PC-3 (cell line): ENCODE data around the gene NDUFB3. TPM values are rescaled to one million over a fixed set of nuclear protein-coding genes. Genes with fewer than 3 reads are reported as not detected.

Experiments used
- ATAC-seq: fragments of 200-7000 bp; cut with Tn5 transposase; 2 replicates; pipeline ENCODE4 v1.9.1; 2020; ENCODE audit warnings: mild to moderate bottlenecking, moderate library complexity
- BruUV-seq: library from RNA; stranded (reverse); fragments of 400-500 nt; replicated peaks from 2 replicates; lab custom pipeline; 2021; lab: Mats Ljungman, UMichigan
- CTCF ChIA-PET: fragments of 300-600 bp; sonication (Branson Sonifier 250); formaldehyde crosslinking; loops from one replicate; lab custom pipeline; 2022; ENCODE audit warnings: antibody characterized with exemption; lab: Charles Lee
- POLR2A ChIA-PET: fragments of 300-600 bp; sonication (Branson Sonifier 250); formaldehyde crosslinking; loops from one replicate; lab custom pipeline; 2022; ENCODE audit warnings: antibody characterized with exemption; ENCODE audit not compliant: unreplicated experiment; lab: Charles Lee
- DNase-seq: peaks from one replicate; pipeline ENCODE4 v3.0.0-alpha.2; 2015
- H2AFZ ChIP-seq: fragments of 300-600 bp; sonication (generic); 2 replicates; pipeline ENCODE4 v1.6.0; 2016; ENCODE audit warnings: antibody characterized with exemption, low read length
- H3F3A ChIP-seq: fragments of 300-600 bp; sonication (generic); one replicate; pipeline ENCODE4 v1.6.0; 2017; ENCODE audit warnings: antibody characterized with exemption, low read length, control low read depth, mild to moderate bottlenecking; ENCODE audit not compliant: unreplicated experiment
- H3K27ac ChIP-seq: fragments of 300-600 bp; sonication (generic); 2 replicates; pipeline ENCODE4 v1.5.1; 2016; ENCODE audit warnings: mild to moderate bottlenecking, low read length
- H3K27me3 ChIP-seq: fragments of 300-600 bp; sonication (generic); 2 replicates; pipeline ENCODE4 v1.6.1; 2016; ENCODE audit warnings: low read length, mixed read lengths
- H3K36me3 ChIP-seq: fragments of 300-600 bp; sonication (generic); 2 replicates; pipeline ENCODE4 v1.6.1; 2016; ENCODE audit warnings: low read depth, mixed run types, low read length, mixed read lengths
- H3K4me1 ChIP-seq: fragments of 300-600 bp; sonication (generic); 2 replicates; pipeline ENCODE4 v1.5.1; 2016; ENCODE audit warnings: low read length; ENCODE audit not compliant: insufficient read depth
- H3K4me2 ChIP-seq: fragments of 300-600 bp; sonication (generic); 2 replicates; pipeline ENCODE4 v1.6.0; 2016; ENCODE audit warnings: low read length
- H3K4me3 ChIP-seq: fragments of 300-600 bp; sonication (generic); 2 replicates; pipeline ENCODE4 v1.5.1; 2016; ENCODE audit warnings: mild to moderate bottlenecking, low read length, mixed read lengths
- H3K79me2 ChIP-seq: fragments of 300-600 bp; sonication (generic); 2 replicates; pipeline ENCODE4 v1.6.1; 2017; ENCODE audit warnings: low read length, mixed read lengths
- H3K9ac ChIP-seq: fragments of 300-600 bp; sonication (generic); 2 replicates; pipeline ENCODE4 v1.6.0; 2016; ENCODE audit warnings: mild to moderate bottlenecking, low read length
- H3K9me2 ChIP-seq: fragments of 300-600 bp; sonication (generic); replicated peaks from 2 replicates; pipeline ENCODE4 v1.6.1; 2016; ENCODE audit warnings: mixed run types, low read length, mixed read lengths
- H3K9me3 ChIP-seq: fragments of 300-600 bp; sonication (generic); 2 replicates; pipeline ENCODE4 v1.6.1; 2016; ENCODE audit warnings: low read length, mixed read lengths
- H4K20me1 ChIP-seq: fragments of 300-600 bp; sonication (generic); 2 replicates; pipeline ENCODE4 v1.6.1; 2016; ENCODE audit warnings: low read length, mixed read lengths
- CTCF ChIP-seq: fragments of 300-600 bp; sonication (generic); conservative IDR thresholded peaks from 2 replicates; pipeline ENCODE4 v1.5.1; 2017; ENCODE audit warnings: antibody characterized with exemption, low read depth, mild to moderate bottlenecking, low read length
- EZH2 ChIP-seq: fragments of 300-600 bp; sonication (generic); IDR thresholded peaks from one replicate; pipeline ENCODE4 v1.6.1; 2017; ENCODE audit warnings: antibody characterized with exemption, mild to moderate bottlenecking, low read length; ENCODE audit not compliant: unreplicated experiment
- EZH2phosphoT487 ChIP-seq: fragments of 300-600 bp; sonication (generic); IDR thresholded peaks from 2 replicates; pipeline ENCODE4 v1.6.1; 2018; ENCODE audit warnings: mild to moderate bottlenecking, antibody characterized with exemption, low read length, borderline replicate concordance
- intact Hi-C: fragments of 100-400 bp; cut with micrococcal nuclease; formaldehyde crosslinking; loops from 2 replicates; pipeline ENCODE4 v1.9.0; 2023
- total RNA-seq: library from RNA; depleted of rRNA; stranded (reverse); fragments of >200 nt; gene quantifications from 2 replicates; pipeline ENCODE4 v1.2.3, GENCODE V29; 2014

Gene NDUFB3
- total RNA-seq, 1 experiment from 2014 or later = 176 TPM

GRCh38 chr2:201118121-201118960 is 46.5 kb downstream of the NDUFB3 start:
- H3F3A ChIP-seq = peaks cover 6% of the 10 kb centered on the region
- no peaks in the 10 kb centered on the region for H3K9me3 ChIP-seq
- peak overlapping the region; percentile 86 for H3K4me2 ChIP-seq
- peak; percentile 40 for ATAC-seq
- peak overlapping the region; percentile 75 for H3K4me3 ChIP-seq
- ChIA-PET POLR2A (interaction anchor here (0.6 to 1.1 kb wide), 4 partner anchors 12 to 422 kb away, joined by 4 to 16 read pairs (median 4); no protein-coding TSS in a partner anchor), CTCF (interaction anchor here (0.6 to 1.6 kb wide), 4 partner anchors 33 to 59 kb away, joined by 3 to 27 read pairs (median 4); no protein-coding TSS in a partner anchor)
- H2AFZ ChIP-seq = peak overlapping the region; percentile 71
- H3K9ac ChIP-seq = peak overlapping the region; percentile 95
- H3K4me1 ChIP-seq = peaks cover 17% of the 10 kb centered on the region
- no peaks in the 10 kb centered on the region for H3K9me2 ChIP-seq
- no peaks in the 10 kb centered on the region for H3K36me3 ChIP-seq
- peak overlapping the region; percentile 96 for H3K27ac ChIP-seq
- no TSS peak for BruUV-seq
- intact Hi-C loops = loop anchor here (1.0 to 5.0 kb wide), 5 partner anchors 16 to 114 kb away; no protein-coding TSS in a partner anchor
- H4K20me1 ChIP-seq = no peaks in the 10 kb centered on the region
- TF ChIP-seq EZH2phosphoT487 (no peak), CTCF (peak; percentile 70)
- H3K79me2 ChIP-seq = peaks cover 76% of the 10 kb centered on the region
- H3K27me3 ChIP-seq = no peaks in the 10 kb centered on the region
- DNase-seq = peak; percentile 87

DNA sequence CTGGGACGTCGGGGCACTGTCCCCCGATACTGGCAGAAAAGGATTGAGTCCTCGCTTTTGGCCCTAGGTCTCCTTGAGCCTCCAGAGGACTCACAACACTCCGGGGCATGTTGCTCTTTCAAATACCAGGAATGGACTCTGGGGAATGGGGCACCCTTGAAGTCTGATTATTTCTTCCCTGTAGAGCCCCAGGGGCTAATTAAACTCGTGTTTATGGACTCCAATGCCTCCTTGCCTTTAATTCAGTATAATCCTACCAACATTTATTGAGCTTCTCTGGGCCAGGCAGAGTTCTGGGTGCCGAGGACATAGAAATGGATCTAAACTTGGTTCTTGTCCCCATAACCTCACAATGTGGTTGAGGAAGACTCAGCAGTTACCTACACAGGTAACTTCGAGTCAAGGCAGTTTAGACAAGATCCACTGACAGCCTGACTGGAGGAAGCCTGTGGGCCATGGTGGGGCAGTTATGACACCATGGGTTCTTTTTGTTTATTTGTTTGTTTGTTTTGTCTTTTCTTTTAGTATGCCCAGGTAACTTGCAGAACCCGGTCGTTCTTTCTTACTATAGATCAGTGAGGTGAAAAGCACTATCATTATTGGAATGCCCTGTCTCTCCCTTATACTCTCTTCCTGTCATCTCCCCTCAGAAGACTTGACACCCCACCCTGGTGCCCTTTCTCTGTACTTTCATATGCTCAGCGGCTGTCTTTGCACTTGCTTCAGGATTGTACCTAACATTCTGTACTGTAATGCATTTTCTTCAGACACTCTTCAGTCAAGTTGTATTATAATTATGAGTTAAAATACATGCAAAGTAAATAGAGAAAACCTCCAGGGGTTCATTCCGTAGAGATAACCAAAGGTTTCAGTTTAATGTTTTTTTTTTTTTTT is 47.4 kb downstream of the NDUFB3 start:
- CTCF ChIA-PET = interaction anchor here (0.6 to 0.8 kb wide), 3 partner anchors 32 to 58 kb away, joined by 3 to 4 read pairs (median 3); no protein-coding TSS in a partner anchor
- Histone ChIP-seq H3K9ac (peak overlapping the region; percentile 95), H3K9me2 (no peaks in the 10 kb centered on the region), H3K27me3 (no peaks in the 10 kb centered on the region), H3F3A (peaks cover 6% of the 10 kb centered on the region), H3K9me3 (no peaks in the 10 kb centered on the region), H3K4me2 (peak overlapping the region; percentile 86), H3K27ac (peak overlapping the region; percentile 96), H4K20me1 (no peaks in the 10 kb centered on the region), H3K36me3 (no peaks in the 10 kb centered on the region), H3K4me3 (peak overlapping the region; percentile 75), H3K4me1 (peaks cover 17% of the 10 kb centered on the region), H2AFZ (peak overlapping the region; percentile 71), H3K79me2 (peaks cover 84% of the 10 kb centered on the region)
- intact Hi-C loops = loop anchor here (1.0 to 5.0 kb wide), 5 partner anchors 16 to 113 kb away; no protein-coding TSS in a partner anchor
- ATAC-seq = peak; percentile 21
- BruUV-seq = no TSS peak
- POLR2A ChIA-PET = interaction anchor here (0.6 kb wide), 2 partner anchors 11 to 18 kb away, joined by 4 to 16 read pairs; no protein-coding TSS in a partner anchor
- peak; percentile 51 for DNase-seq
- TF ChIP-seq CTCF = no peak
- no peak for TF ChIP-seq EZH2phosphoT487
- TF ChIP-seq EZH2 = no peak
